ENCODE measurements around the gene VPS37C.
"Not testable (repeated sequence)": the region's sequence is repeated elsewhere in the genome, so short reads cannot be mapped to it uniquely, and the experiment has no call there.

VPS37C gene

DNA sequence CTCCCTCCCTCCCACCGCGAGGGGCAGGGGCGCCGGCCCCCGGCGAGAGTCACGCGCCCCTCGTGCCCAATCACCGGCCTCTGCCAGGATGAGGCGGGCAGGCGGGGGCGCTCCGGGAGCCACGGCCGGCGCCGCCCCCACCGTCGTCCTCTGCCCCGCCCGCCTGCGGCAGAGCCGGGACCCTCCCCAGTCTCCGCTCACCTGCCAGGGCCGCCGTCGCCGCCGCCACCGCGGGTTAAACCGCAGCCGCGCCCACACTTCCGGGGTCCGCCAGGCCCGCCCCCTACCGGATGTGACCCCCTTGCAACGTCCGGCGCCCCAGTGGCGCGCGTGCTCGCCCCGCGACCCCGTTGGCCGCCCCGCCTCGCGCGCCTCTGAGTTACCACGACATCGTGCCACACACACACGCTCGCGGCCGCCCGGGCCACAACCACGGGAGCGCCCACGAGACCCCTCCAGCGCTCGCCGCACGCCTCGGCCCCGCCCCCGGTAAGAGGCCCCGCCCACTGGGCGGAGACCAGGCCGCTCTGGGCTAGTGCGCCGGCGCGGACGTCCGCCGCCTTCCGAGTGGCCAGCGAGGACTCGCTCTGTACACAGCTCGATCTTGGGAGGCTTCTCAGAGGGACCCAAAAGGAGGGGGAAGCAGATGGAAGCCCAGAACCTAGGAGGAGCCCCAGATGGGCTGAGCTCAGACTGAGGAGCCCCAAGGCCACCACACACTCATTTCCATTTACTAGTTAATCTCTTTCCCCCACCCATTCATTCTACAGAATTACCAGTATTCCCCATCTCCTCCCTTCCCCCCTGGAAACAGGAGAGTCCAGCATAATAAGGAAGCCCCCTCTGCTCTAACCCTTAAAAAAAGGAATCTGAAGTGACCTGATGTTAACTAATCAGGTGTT, at the start of gene VPS37C:
TSS of gene VPS37C (minus strand) at position 237 of the 902 bp plus-strand sequence. CDS start 22,597 bp downstream, outside the sequence.
- WGBS (ENCODE audit: insufficient coverage, insufficient read length), result no CpG with 5 or more reads among the region's 85 CpGs
- peak; percentile 27 for DNase-seq (ENCODE audit: low read depth, low spot score)
- H3K27ac ChIP-seq (ENCODE audit: low read length), result no peak within 1 kb of the TSS
- peak within 1 kb of the TSS; percentile 99 for H3K4me3 ChIP-seq (ENCODE audit: low read length)
- no peaks in the 10 kb centered on the region for H3K27me3 ChIP-seq (ENCODE audit: control insufficient read depth, insufficient read depth, low read length)
- no peaks in the 10 kb centered on the region for H3K9me3 ChIP-seq (ENCODE audit: control insufficient read depth, insufficient read depth, low read length)
- peaks cover 1% of the 10 kb centered on the region; the same call in 1 of the 2 replicates for H3K4me1 ChIP-seq (ENCODE audit: control insufficient read depth, insufficient read depth, low read length)
- peaks cover 3% of the 10 kb centered on the region; the same call in 1 of the 2 replicates for H3K36me3 ChIP-seq (ENCODE audit: control insufficient read depth, insufficient read depth, low read length)

- not testable (repeated sequence) for H3K4me3 ChIP-seq (ENCODE audit: low read length); DNase-seq (ENCODE audit: low read depth, low spot score); H3K27ac ChIP-seq (ENCODE audit: low read length); H3K36me3 ChIP-seq (ENCODE audit: control insufficient read depth, insufficient read depth, low read length); H3K4me1 ChIP-seq (ENCODE audit: control insufficient read depth, insufficient read depth, low read length); H3K27me3 ChIP-seq (ENCODE audit: control insufficient read depth, insufficient read depth, low read length); H3K9me3 ChIP-seq (ENCODE audit: control insufficient read depth, insufficient read depth, low read length)
- WGBS (ENCODE audit: insufficient coverage, insufficient read length), result no CpG with 5 or more reads among the region's 6 CpGs
These were observed 49.4 kb upstream of the VPS37C start for GRCh38 chr11:61210629-61211028.

GRCh38 chr11:61207636-61208310, 46.5 kb upstream of the VPS37C start:
- not testable (repeated sequence) for H3K36me3 ChIP-seq (ENCODE audit: control insufficient read depth, insufficient read depth, low read length); DNase-seq (ENCODE audit: low read depth, low spot score); H3K27me3 ChIP-seq (ENCODE audit: control insufficient read depth, insufficient read depth, low read length); H3K4me3 ChIP-seq (ENCODE audit: low read length); H3K9me3 ChIP-seq (ENCODE audit: control insufficient read depth, insufficient read depth, low read length); H3K4me1 ChIP-seq (ENCODE audit: control insufficient read depth, insufficient read depth, low read length); H3K27ac ChIP-seq (ENCODE audit: low read length)
- no CpG with 5 or more reads among the region's 9 CpGs for WGBS (ENCODE audit: insufficient coverage, insufficient read length)

GRCh38 chr11:61204502-61205059, 43.4 kb upstream of the VPS37C start:
- not testable (repeated sequence) for H3K27ac ChIP-seq (ENCODE audit: low read length); H3K36me3 ChIP-seq (ENCODE audit: control insufficient read depth, insufficient read depth, low read length); H3K27me3 ChIP-seq (ENCODE audit: control insufficient read depth, insufficient read depth, low read length); DNase-seq (ENCODE audit: low read depth, low spot score); H3K9me3 ChIP-seq (ENCODE audit: control insufficient read depth, insufficient read depth, low read length); H3K4me1 ChIP-seq (ENCODE audit: control insufficient read depth, insufficient read depth, low read length); H3K4me3 ChIP-seq (ENCODE audit: low read length)
- WGBS (ENCODE audit: insufficient coverage, insufficient read length), result no CpG with 5 or more reads among the region's 14 CpGs

DNA sequence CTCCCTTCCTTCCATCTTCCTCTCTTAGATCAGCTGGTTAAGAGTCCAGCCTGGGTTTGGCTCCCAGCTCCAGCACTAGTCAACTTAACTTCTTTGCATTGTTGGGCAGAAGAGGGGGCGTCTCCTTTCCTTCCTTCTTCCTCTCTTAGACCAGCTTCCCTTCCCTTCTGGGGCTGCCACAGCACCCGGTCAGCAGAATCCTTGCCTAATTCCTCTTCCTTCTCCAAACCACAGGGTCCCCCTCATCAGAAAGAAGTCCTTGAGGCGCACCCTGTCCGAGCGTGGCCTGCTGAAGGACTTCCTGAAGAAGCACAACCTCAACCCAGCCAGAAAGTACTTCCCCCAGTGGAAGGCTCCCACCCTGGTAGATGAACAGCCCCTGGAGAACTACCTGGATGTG, 42.6 kb upstream of the VPS37C start:
- WGBS (ENCODE audit: insufficient coverage, insufficient read length), result no CpG with 5 or more reads among the region's 5 CpGs
- not testable (repeated sequence) for H3K9me3 ChIP-seq (ENCODE audit: control insufficient read depth, insufficient read depth, low read length)

DNA sequence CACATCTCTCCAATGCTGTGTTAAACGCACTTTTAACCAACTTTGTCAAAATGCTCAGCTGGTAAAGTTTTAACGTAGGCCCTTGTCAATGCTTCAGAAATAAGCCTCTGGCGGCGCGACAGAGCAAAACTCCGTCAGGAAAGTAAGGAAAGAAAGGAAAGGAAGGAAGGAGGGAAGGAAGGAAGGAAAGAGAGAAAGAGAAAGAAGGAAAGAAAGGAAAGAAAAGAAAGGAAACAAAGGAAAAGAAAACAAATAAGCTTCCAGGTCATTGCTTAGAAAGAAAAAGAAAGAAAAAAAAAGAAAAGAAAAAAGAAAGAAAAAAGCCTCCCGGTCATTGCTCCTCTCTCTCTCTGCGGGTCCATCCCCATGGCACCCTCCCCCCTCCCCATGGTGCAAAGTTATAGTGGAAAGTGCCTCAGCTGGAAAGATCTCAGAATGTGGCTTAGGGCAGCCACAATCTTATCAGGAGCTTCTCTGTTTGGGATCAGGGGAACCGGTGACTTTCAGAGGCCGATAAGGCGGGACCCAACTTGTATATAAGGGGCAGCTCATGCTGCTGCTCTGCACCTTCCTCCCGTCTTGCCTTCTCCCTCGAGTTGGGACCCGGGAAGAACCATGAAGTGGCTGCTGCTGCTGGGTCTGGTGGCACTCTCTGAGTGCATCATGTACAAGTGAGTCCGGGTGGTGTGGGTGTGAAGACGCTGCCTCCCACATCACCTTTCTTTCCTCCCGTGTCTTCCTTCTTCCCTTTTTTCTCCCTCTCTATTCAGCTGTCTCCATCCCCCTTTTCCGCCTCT, 41.9 kb upstream of the VPS37C start, which contains the start of gene PGA3:
TSS of gene PGA3 (plus strand) at position 566 of the 797 bp plus-strand sequence. CDS start at position 616, 50 bp downstream.
- not testable (repeated sequence) for H3K27ac ChIP-seq (ENCODE audit: low read length); H3K27me3 ChIP-seq (ENCODE audit: control insufficient read depth, insufficient read depth, low read length); H3K4me3 ChIP-seq (ENCODE audit: low read length); H3K36me3 ChIP-seq (ENCODE audit: control insufficient read depth, insufficient read depth, low read length); H3K4me1 ChIP-seq (ENCODE audit: control insufficient read depth, insufficient read depth, low read length); H3K9me3 ChIP-seq (ENCODE audit: control insufficient read depth, insufficient read depth, low read length); DNase-seq (ENCODE audit: low read depth, low spot score)
- WGBS (ENCODE audit: insufficient coverage, insufficient read length), result no CpG with 5 or more reads among the region's 18 CpGs

More for the DNA sequence above, 42.6 kb upstream of the VPS37C start:
- not testable (repeated sequence) for H3K36me3 ChIP-seq (ENCODE audit: control insufficient read depth, insufficient read depth, low read length); H3K4me3 ChIP-seq (ENCODE audit: low read length); H3K4me1 ChIP-seq (ENCODE audit: control insufficient read depth, insufficient read depth, low read length); DNase-seq (ENCODE audit: low read depth, low spot score); H3K27ac ChIP-seq (ENCODE audit: low read length); H3K27me3 ChIP-seq (ENCODE audit: control insufficient read depth, insufficient read depth, low read length)

DNA sequence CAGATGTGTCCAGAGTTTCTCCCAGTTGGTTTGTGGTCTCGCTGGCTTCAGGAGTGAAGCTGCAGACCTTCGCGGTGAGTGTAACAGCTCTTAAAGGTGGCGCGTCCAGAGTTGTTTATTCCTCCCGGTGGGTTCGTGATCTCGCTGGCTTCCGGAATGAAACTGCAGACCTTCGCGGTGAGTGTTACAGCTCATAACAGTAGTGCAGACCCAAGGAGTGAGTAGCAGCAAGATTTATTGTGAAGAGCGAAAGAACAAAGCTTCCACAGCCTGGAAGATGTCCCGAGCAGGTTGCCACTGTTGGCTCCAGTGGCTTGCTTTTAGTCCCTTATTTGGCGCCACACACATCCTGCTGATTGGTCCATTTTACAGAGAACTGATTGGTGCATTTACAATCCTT, 40.2 kb upstream of the VPS37C start:
- no peak for DNase-seq (ENCODE audit: low read depth, low spot score)
- WGBS (ENCODE audit: insufficient coverage, insufficient read length), result no CpG with 5 or more reads among the region's 14 CpGs
- H3K4me3 ChIP-seq (ENCODE audit: low read length), result no peak overlapping the region
- H3K27me3 ChIP-seq (ENCODE audit: control insufficient read depth, insufficient read depth, low read length), result no peaks in the 10 kb centered on the region
- no peaks in the 10 kb centered on the region for H3K9me3 ChIP-seq (ENCODE audit: control insufficient read depth, insufficient read depth, low read length)
- no peaks in the 10 kb centered on the region for H3K4me1 ChIP-seq (ENCODE audit: control insufficient read depth, insufficient read depth, low read length)
- no peak overlapping the region for H3K27ac ChIP-seq (ENCODE audit: low read length)
- no peaks in the 10 kb centered on the region for H3K36me3 ChIP-seq (ENCODE audit: control insufficient read depth, insufficient read depth, low read length)

GRCh38 chr11:61198948-61199523, 37.8 kb upstream of the VPS37C start:
- no peaks in the 10 kb centered on the region for H3K36me3 ChIP-seq (ENCODE audit: control insufficient read depth, insufficient read depth, low read length)
- H3K4me3 ChIP-seq (ENCODE audit: low read length), result no peak overlapping the region
- H3K4me1 ChIP-seq (ENCODE audit: control insufficient read depth, insufficient read depth, low read length), result no peaks in the 10 kb centered on the region; the same call in none of the 2 replicates
- H3K9me3 ChIP-seq (ENCODE audit: control insufficient read depth, insufficient read depth, low read length), result no peaks in the 10 kb centered on the region
- WGBS (ENCODE audit: insufficient coverage, insufficient read length), result no CpG with 5 or more reads among the region's 4 CpGs
- no peaks in the 10 kb centered on the region for H3K27me3 ChIP-seq (ENCODE audit: control insufficient read depth, insufficient read depth, low read length)
- no peak for DNase-seq (ENCODE audit: low read depth, low spot score)
- H3K27ac ChIP-seq (ENCODE audit: low read length), result no peak overlapping the region

- no peaks in the 10 kb centered on the region for H3K9me3 ChIP-seq (ENCODE audit: control insufficient read depth, insufficient read depth, low read length)
- no peaks in the 10 kb centered on the region for H3K27me3 ChIP-seq (ENCODE audit: control insufficient read depth, insufficient read depth, low read length)
- H3K4me1 ChIP-seq (ENCODE audit: control insufficient read depth, insufficient read depth, low read length), result peaks cover 2% of the 10 kb centered on the region
- no peak overlapping the region for H3K27ac ChIP-seq (ENCODE audit: low read length)
- no CpG with 5 or more reads among the region's 6 CpGs for WGBS (ENCODE audit: insufficient coverage, insufficient read length)
- H3K36me3 ChIP-seq (ENCODE audit: control insufficient read depth, insufficient read depth, low read length), result no peaks in the 10 kb centered on the region
- H3K4me3 ChIP-seq (ENCODE audit: low read length), result no peak overlapping the region
- no peak for DNase-seq (ENCODE audit: low read depth, low spot score)
These were observed 37.1 kb upstream of the VPS37C start for GRCh38 chr11:61198361-61198760.

Data from iPS DF 6.9 (cell line).